GM21515 (cell line): ENCODE data around the gene MTX2.
"Not testable (repeated sequence)": the region's sequence is repeated elsewhere in the genome, so short reads cannot be mapped to it uniquely, and the experiment has no call there.

Source experiments
- ATAC-seq: cut with Tn5 transposase; IDR thresholded peaks from one replicate; pipeline ENCODE4 v1.9.1; 2021; ENCODE audit not compliant: unreplicated experiment

Gene MTX2

DNA sequence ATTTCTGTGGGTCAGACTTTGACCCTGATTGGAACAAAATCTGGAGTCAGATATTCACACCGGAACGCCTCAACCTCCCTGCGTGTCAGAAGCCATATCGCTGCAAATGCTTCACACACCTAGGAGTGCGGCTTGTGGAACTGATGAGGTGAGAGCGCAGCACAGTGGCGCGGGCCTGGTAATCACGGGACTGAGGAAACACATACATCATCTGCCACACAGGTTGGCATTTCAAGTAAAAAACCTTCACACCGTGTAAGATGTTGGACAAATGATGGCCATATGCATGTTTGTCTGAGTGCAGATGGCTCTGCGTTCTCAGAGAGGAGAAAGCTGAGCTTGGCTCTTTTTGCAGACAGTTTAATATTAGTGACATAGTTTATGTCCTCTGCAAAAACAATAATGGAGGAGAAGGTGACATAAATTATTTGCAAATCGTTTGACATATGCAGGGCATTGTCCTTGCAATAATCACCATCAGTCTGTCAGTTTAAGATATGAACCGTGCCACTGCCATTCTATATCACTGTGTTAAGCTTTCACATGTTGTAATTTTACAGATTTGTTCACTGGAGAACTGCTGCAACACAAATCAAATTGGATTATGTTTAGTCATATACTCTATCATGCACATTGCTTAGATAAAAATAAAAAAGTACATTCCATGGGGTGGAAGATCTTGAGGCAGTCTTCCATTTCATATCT lies 101.4 kb downstream of the MTX2 start:
- ATAC-seq = no peak

DNA sequence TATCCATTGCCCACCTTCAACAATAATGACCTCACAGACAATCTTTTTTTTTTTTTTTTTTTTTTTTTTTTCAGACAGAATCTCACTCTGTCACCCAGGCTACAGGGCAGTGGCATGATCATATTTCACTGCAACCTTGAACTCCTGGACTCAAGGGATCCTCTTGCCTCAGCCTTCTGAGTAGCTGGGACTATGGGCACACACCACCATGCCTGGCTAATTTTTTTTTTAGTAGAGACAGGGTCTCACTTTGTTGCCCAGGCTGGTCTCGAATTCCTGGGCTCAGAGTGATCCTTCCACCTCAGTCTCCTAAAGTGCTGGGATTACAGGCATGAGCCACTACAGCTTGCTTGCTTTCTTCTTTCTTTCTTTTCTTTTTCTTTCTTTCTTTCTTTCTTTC lies 103.9 kb downstream of the MTX2 start:
- not testable (repeated sequence) for ATAC-seq

DNA sequence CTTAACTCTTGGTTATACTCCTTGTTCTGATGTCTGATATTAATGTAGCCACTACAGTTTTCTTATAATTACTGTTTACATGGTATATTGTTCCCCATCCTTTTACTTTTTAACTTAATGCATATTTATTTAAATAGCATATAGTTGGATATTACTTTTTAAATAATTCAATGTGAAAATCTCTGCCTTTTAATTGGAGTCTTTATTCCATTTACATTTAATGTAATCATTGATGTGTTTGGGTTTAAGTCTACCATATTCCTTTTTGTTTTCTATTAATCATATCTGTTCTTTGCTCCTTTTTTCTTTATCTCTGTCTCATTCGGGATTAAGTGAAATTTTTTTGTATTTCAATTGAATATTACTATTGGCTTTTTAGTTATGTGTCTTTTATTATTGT lies 109.1 kb downstream of the MTX2 start:
- no peak for ATAC-seq

DNA sequence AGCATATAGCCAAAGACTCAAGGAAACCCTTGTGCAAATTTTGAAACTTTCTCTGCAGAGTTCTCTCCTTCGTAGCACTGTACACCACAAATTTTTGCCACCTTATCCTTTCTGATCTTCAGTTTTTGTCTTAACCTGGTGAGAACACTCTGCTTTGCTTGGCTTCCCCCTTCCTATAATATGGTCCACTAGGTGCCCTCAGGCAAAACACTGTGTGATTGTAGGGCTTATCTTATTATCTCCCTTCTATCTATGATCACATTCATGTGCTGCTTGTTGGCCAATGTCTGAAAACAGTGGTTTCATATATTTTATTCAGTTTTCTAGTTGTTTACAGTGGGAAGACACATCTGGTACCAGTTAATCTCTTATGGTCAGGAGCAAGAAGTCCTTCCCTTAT lies 111.1 kb downstream of the MTX2 start:
- no peak for ATAC-seq

DNA sequence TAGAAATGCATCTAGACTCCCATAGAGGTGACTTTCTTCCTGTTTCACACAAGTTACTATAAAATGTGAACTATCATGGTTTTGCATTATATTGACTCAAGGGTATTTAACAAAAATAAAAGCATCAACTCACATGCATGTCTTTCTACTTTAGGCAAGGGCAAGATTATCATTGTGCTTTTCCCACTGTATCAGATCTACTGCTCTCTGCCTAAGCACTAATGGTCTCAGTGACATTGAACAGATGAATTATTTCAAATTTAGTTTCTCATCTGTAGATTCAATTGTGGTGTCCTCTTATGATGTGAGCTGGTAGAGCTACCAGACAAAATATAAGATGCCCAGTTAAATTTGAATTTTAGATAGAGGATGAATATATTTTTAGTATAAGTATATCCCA lies 113.9 kb downstream of the MTX2 start:
- no peak for ATAC-seq

DNA sequence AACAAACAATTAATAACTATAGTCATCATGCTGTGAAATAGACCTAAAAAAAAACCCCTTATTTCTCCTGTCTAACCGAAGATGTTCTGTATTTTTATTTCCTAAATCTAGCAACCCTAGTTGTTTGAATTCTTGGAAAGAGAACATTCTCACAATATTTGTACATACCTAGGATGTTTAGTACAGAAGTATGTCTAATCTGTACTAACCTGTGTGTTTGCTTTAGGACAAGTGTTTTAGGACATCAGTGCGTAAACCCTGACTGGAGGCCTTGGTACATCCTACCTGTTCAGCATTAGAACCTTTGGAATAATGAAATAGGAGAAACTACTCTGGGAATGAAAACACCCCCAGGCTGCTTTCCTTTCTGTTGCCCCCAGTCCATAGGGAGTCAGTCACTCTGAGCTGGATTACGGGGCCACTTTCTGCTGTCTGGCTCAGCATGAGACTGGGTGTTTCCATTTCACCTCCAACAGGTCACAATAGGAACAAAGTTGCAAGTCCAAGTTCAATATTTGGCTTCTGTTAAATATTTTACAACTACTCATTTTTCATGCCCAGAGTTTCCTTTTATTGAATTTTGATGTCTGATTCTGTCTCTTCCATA lies 114.7 kb downstream of the MTX2 start:
- ATAC-seq = no peak

DNA sequence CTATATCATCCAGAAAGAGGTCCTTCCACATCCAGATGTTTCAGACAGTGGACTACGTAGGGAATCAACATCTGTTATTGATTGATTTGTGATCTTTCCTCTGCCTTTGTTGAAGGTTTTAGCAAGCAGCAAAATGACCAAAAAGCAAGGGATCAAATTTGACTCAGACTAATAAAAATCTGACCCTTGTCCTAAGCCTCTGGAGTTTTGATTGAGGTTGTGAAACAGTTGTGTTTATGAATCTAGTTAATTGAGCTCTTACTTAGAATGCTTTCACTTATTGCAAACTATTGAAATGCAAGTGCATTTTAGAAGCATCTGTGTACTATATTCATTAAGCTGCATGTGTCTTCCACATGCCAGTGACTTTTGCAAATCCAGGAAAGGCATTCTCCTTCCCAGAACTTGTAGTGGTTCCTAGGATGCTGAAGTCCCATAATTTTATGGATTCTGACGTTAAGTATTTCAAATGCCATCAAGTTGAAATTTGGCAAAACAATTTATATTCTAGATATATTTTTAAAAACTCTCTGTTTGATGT lies 116.0 kb downstream of the MTX2 start:
- no peak for ATAC-seq

DNA sequence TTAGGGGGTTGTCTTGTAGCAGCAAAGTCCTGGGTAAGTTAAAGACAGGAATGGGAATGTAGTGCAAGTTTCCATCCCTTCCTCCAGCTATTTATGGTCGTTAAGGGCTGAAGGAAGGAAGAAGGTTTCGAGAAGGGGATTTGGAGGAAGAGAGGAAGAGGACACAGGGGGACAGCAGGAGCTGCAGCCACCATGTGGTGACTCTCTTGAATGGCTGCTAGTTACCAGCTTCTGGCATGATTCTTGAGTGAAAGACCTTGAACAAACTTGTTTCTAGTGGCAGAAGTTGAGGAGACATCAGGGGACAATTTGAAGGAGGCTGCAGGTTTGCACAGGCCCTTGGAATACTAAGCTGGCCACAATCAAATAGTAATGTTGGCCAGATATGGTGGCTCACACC lies 116.6 kb downstream of the MTX2 start:
- no peak for ATAC-seq
